Posterior vena cava (tissue), 2 donors: ENCODE data around the gene RELT. TPM values are rescaled to one million over a fixed set of nuclear protein-coding genes. Genes with fewer than 3 reads are reported as not detected.
A peak's percentile ranks its signal among the peaks of the same experiment; 100 is the strongest.

ENCODE experiments used
- DNase-seq: peaks from one replicate; pipeline ENCODE4 v3.0.0-alpha.2; 2020; ENCODE audit warnings: low spot score
- intact Hi-C, 2 donors: fragments of 100-400 bp; cut with DNase I; formaldehyde crosslinking; loops; one replicate each; pipeline versions ENCODE4 v1.14.1 to v1.14.2; 2022 to 2023
- total RNA-seq, 2 donors: library from RNA; stranded (reverse); fragmentation: NEBNext Ultra II Directional; extraction: Animal tissue kit (Norgen Biotek cat#: 25700); gene quantifications; one replicate each; pipeline ENCODE4 v1.2.1, GENCODE V29; 2021
- donor health status: DM: yes; HTN: yes; CAD: no.
- donor health status: DM: yes; HTN: yes; CAD: no.

The RELT gene
- total RNA-seq, 2 donors from 2014 or later = 6.3 to 10.8 TPM

GRCh38 chr11:73365352-73366264, 10.6 kb upstream of the RELT start:
- no peak for DNase-seq
- intact Hi-C loops = no loop called here

- intact Hi-C loops = no loop called here
- DNase-seq = no peak
Observed at GRCh38 chr11:73366265-73366610, 10.0 kb upstream of the RELT start.

GRCh38 chr11:73366953-73367352, 9.2 kb upstream of the RELT start:
- intact Hi-C loops = no loop called here
- DNase-seq = no peak

GRCh38 chr11:73367482-73368024, 8.6 kb upstream of the RELT start:
- DNase-seq = no peak
- intact Hi-C loops = no loop called here

- DNase-seq = no peak
- intact Hi-C loops = no loop called here
Observed at GRCh38 chr11:73372375-73372993, 3.7 kb upstream of the RELT start.

GRCh38 chr11:73374151-73374550, 2.0 kb upstream of the RELT start:
- intact Hi-C loops = no loop called here
- no peak for DNase-seq

GRCh38 chr11:73375830-73376159, 404 bp upstream of the RELT start:
- DNase-seq = no peak
- intact Hi-C loops = no loop called here

- DNase-seq = peak; percentile 91
- intact Hi-C loops = no loop called here
Observed at GRCh38 chr11:73376803-73377629, 817 bp downstream of the RELT start.

- intact Hi-C loops = no loop called here
Observed at GRCh38 chr11:73379189-73379880, 3.1 kb downstream of the RELT start.

GRCh38 chr11:73380331-73380730, 4.1 kb downstream of the RELT start:
- no peak for DNase-seq
- intact Hi-C loops = no loop called here

More at GRCh38 chr11:73379189-73379880, 3.1 kb downstream of the RELT start:
- DNase-seq = no peak

GRCh38 chr11:73380897-73381410, 4.8 kb downstream of the RELT start:
- DNase-seq = no peak
- intact Hi-C loops = loop anchor here in 1 of 2 donors (1.0 kb wide), 1 partner anchor 38 kb away; no protein-coding TSS in a partner anchor

GRCh38 chr11:73381589-73381988, 5.4 kb downstream of the RELT start:
- intact Hi-C loops = loop anchor here in 1 of 2 donors (1.0 kb wide), 1 partner anchor 38 kb away; no protein-coding TSS in a partner anchor
- DNase-seq = no peak

- intact Hi-C loops = no loop called here
- no peak for DNase-seq
Observed at GRCh38 chr11:73382183-73382582, 6.0 kb downstream of the RELT start.

GRCh38 chr11:73382747-73383146, 6.5 kb downstream of the RELT start:
- intact Hi-C loops = no loop called here
- DNase-seq = no peak

- no peak for DNase-seq
- intact Hi-C loops = no loop called here
Observed at GRCh38 chr11:73383249-73384124, 7.3 kb downstream of the RELT start.

GRCh38 chr11:73384125-73384441, 7.9 kb downstream of the RELT start:
- intact Hi-C loops = no loop called here
- DNase-seq = no peak

- intact Hi-C loops = no loop called here
Observed at GRCh38 chr11:73384531-73384871, 8.3 kb downstream of the RELT start.

More at GRCh38 chr11:73384531-73384871, 8.3 kb downstream of the RELT start:
- no peak for DNase-seq
